Suppressor macrophage treated with lipopolysaccharide for 4 hours (primary cell): ENCODE results near the gene SYNGR3.
"Not testable (repeated sequence)": the region's sequence is repeated elsewhere in the genome, so short reads cannot be mapped to it uniquely, and the experiment has no call there.

Source experiments
- DNase-seq: peaks from one replicate; pipeline ENCODE4 v3.0.0-alpha.2; 2020

SYNGR3 gene

GRCh38 chr16:2011726-2012125 lies 22.0 kb downstream of the SYNGR3 start:
- DNase-seq, result not testable (repeated sequence)

- DNase-seq, result no peak
Observed at GRCh38 chr16:2013527-2013926, 23.8 kb downstream of the SYNGR3 start.

- peak; percentile 61 for DNase-seq
Observed at GRCh38 chr16:2015117-2015946, 25.6 kb downstream of the SYNGR3 start.

- DNase-seq, result no peak
Observed at GRCh38 chr16:2015947-2016208, 26.1 kb downstream of the SYNGR3 start.

GRCh38 chr16:2016407-2016922 lies 26.7 kb downstream of the SYNGR3 start:
- DNase-seq, result no peak

GRCh38 chr16:2019518-2019920 lies 29.7 kb downstream of the SYNGR3 start, which contains the start of gene NPW:
Gene NPW (plus strand): TSS chr16:2019785.
- DNase-seq, result no peak

GRCh38 chr16:2019921-2020831 lies 30.4 kb downstream of the SYNGR3 start:
- DNase-seq, result no peak

GRCh38 chr16:2022723-2023091 lies 32.9 kb downstream of the SYNGR3 start:
- no peak for DNase-seq

- DNase-seq, result peak; percentile 96
Observed at GRCh38 chr16:2023092-2024031, 33.6 kb downstream of the SYNGR3 start.

- DNase-seq, result no peak
Observed at GRCh38 chr16:2024032-2024420, 34.3 kb downstream of the SYNGR3 start.

GRCh38 chr16:2025251-2025650 lies 35.5 kb downstream of the SYNGR3 start:
- no peak for DNase-seq

- no peak for DNase-seq
Observed at GRCh38 chr16:2025878-2026460, 36.2 kb downstream of the SYNGR3 start.

- peak; percentile 39 for DNase-seq
Observed at GRCh38 chr16:2026461-2027023, 36.8 kb downstream of the SYNGR3 start, which contains the start of gene NHERF2. Gene NHERF2 (plus strand): TSS chr16:2026902. CDS start chr16:2027006, 104 bp downstream.

GRCh38 chr16:2027024-2028010 lies 37.5 kb downstream of the SYNGR3 start:
- DNase-seq, result no peak

GRCh38 chr16:2028146-2028545 lies 38.4 kb downstream of the SYNGR3 start:
- no peak for DNase-seq

GRCh38 chr16:2028620-2029220 lies 39.0 kb downstream of the SYNGR3 start:
- no peak for DNase-seq

GRCh38 chr16:2029350-2029749 lies 39.6 kb downstream of the SYNGR3 start:
- no peak for DNase-seq

- no peak for DNase-seq
Observed at GRCh38 chr16:2030036-2030435, 40.3 kb downstream of the SYNGR3 start.

GRCh38 chr16:2031081-2031577 lies 41.4 kb downstream of the SYNGR3 start:
- no peak for DNase-seq
